Measurements from ENCODE around the gene ANK3. TPM values are rescaled to one million over a fixed set of nuclear protein-coding genes. Genes with fewer than 3 reads are reported as not detected.

Gene ANK3
- total RNA-seq, 1 donor from 2014 or later = 79.4 TPM

GRCh38 chr10:60140651-60141632 is 248.7 kb downstream of the ANK3 start:
- peak; percentile 71 for DNase-seq (ENCODE audit: low spot score)

- peak; percentile 71 for DNase-seq (ENCODE audit: low spot score)
These were observed 249.7 kb downstream of the ANK3 start for GRCh38 chr10:60139798-60140566.

GRCh38 chr10:60139290-60139689 is 250.4 kb downstream of the ANK3 start:
- DNase-seq (ENCODE audit: low spot score) = no peak

- DNase-seq (ENCODE audit: low spot score) = no peak
These were observed 250.8 kb downstream of the ANK3 start for GRCh38 chr10:60138842-60139241.

GRCh38 chr10:60138026-60138425 is 251.6 kb downstream of the ANK3 start:
- no peak for DNase-seq (ENCODE audit: low spot score)

- no peak for DNase-seq (ENCODE audit: low spot score)
These were observed 252.2 kb downstream of the ANK3 start for GRCh38 chr10:60137292-60137992.

GRCh38 chr10:60135020-60135419 is 254.7 kb downstream of the ANK3 start:
- no peak for DNase-seq (ENCODE audit: low spot score)

GRCh38 chr10:60134548-60134947 is 255.1 kb downstream of the ANK3 start:
- DNase-seq (ENCODE audit: low spot score) = peak; percentile 93

GRCh38 chr10:60130130-60130579 is 259.5 kb downstream of the ANK3 start:
- DNase-seq (ENCODE audit: low spot score) = no peak

GRCh38 chr10:60125895-60126294 is 263.8 kb downstream of the ANK3 start:
- DNase-seq (ENCODE audit: low spot score) = no peak

- DNase-seq (ENCODE audit: low spot score) = no peak
These were observed 265.1 kb downstream of the ANK3 start for GRCh38 chr10:60124536-60124935.

- DNase-seq (ENCODE audit: low spot score) = no peak
These were observed 266.0 kb downstream of the ANK3 start for GRCh38 chr10:60123668-60124067.

GRCh38 chr10:60123172-60123571 is 266.5 kb downstream of the ANK3 start:
- peak; percentile 29 for DNase-seq (ENCODE audit: low spot score)

GRCh38 chr10:60122190-60122589 is 267.5 kb downstream of the ANK3 start:
- DNase-seq (ENCODE audit: low spot score) = no peak

- DNase-seq (ENCODE audit: low spot score) = peak; percentile 77
These were observed 274.7 kb downstream of the ANK3 start for GRCh38 chr10:60114765-60115586.

- no peak for DNase-seq (ENCODE audit: low spot score)
These were observed 278.9 kb downstream of the ANK3 start for GRCh38 chr10:60110739-60111138.

GRCh38 chr10:60107308-60107976 is 282.2 kb downstream of the ANK3 start:
- DNase-seq (ENCODE audit: low spot score) = no peak

- peak; percentile 36 for DNase-seq (ENCODE audit: low spot score)
These were observed 284.4 kb downstream of the ANK3 start for GRCh38 chr10:60105295-60105695.

GRCh38 chr10:60101821-60102220 is 287.9 kb downstream of the ANK3 start:
- no peak for DNase-seq (ENCODE audit: low spot score)
